SU-DHL-6 (cell line): ENCODE measurements around the gene CELSR2.
A peak's percentile ranks its signal among the peaks of the same experiment; 100 is the strongest.

Experiments
- H2AFZ ChIP-seq: fragments of 200-600 bp; sonication (generic); 2 replicates; pipeline ENCODE4 v1.6.1; 2014; ENCODE audit warnings: low read depth, mild to moderate bottlenecking, moderate library complexity, mixed read lengths, antibody characterized with exemption, low read length; ENCODE audit not compliant: severe bottlenecking
- H3F3A ChIP-seq: fragments of 200-600 bp; shearing (Covaris generic); 2 replicates; pipeline ENCODE4 v1.6.0; 2016; ENCODE audit warnings: antibody characterized with exemption, mild to moderate bottlenecking; ENCODE audit not compliant: insufficient read depth
- H3K27ac ChIP-seq: fragments of 200-600 bp; sonication (generic); 2 replicates; pipeline ENCODE4 v1.5.1; 2016; ENCODE audit warnings: low read depth, mild to moderate bottlenecking, low read length, moderate library complexity, mixed read lengths
- H3K27me3 ChIP-seq: fragments of 200-600 bp; sonication (generic), shearing (Covaris generic); 2 replicates; pipeline ENCODE4 v1.6.0; 2014; ENCODE audit warnings: mild to moderate bottlenecking, low read length
- H3K36me3 ChIP-seq: fragments of 200-600 bp; sonication (generic); 2 replicates; pipeline ENCODE4 v1.6.1; 2014; ENCODE audit warnings: mild to moderate bottlenecking, low read length, mixed read lengths
- H3K4me2 ChIP-seq: fragments of 300-600, 200-600 bp; shearing (Covaris generic), sonication (generic); 2 replicates; pipeline ENCODE4 v1.6.0; 2014; ENCODE audit warnings: low read length, low read depth, mild to moderate bottlenecking; ENCODE audit not compliant: poor library complexity, severe bottlenecking
- H3K4me3 ChIP-seq: fragments of 200-600 bp; sonication (generic); 2 replicates; pipeline ENCODE4 v1.5.1; 2014; ENCODE audit warnings: antibody characterized with exemption, low read length, mild to moderate bottlenecking, mixed read lengths; ENCODE audit not compliant: insufficient read depth, poor library complexity, severe bottlenecking
- H3K79me2 ChIP-seq: fragments of 200-600 bp; sonication (generic); 2 replicates; pipeline ENCODE4 v1.6.1; 2014; ENCODE audit warnings: mild to moderate bottlenecking, low read length, moderate library complexity; ENCODE audit not compliant: insufficient read depth
- H3K9ac ChIP-seq: fragments of 200-600 bp; sonication (generic); 2 replicates; pipeline ENCODE4 v1.7.0; 2014; ENCODE audit warnings: mild to moderate bottlenecking, low read length
- H3K9me2 ChIP-seq: fragments of 200-600 bp; sonication (generic); replicated peaks from 2 replicates; pipeline ENCODE4 v1.6.1; 2014; ENCODE audit warnings: low read length; ENCODE audit not compliant: insufficient read depth
- H3K9me3 ChIP-seq: fragments of 200-600 bp; sonication (generic); 2 replicates; pipeline ENCODE4 v1.6.1; 2014; ENCODE audit warnings: low read length, mixed read lengths; ENCODE audit not compliant: insufficient read depth
- H4K20me1 ChIP-seq: fragments of 200-600 bp; sonication (generic); 2 replicates; pipeline ENCODE4 v1.6.1; 2014; ENCODE audit warnings: low read depth, mild to moderate bottlenecking, antibody characterized with exemption, low read length, moderate library complexity, mixed read lengths
- EZH2phosphoT487 ChIP-seq: fragments of 200-600 bp; sonication (generic), shearing (Covaris generic); conservative IDR thresholded peaks from 2 replicates; pipeline ENCODE4 v1.6.1; 2018; ENCODE audit warnings: mild to moderate bottlenecking, antibody characterized with exemption, low read length, moderate library complexity, mixed read lengths
- TF ChIP-seq, protein P1 (sequence below): fragments of 200-600 bp; sonication (generic); IDR thresholded peaks from one replicate; pipeline ENCODE4 v1.5.1; 2017; ENCODE audit warnings: antibody characterized with exemption, mild to moderate bottlenecking, low read length, moderate library complexity; ENCODE audit not compliant: insufficient read depth, poor library complexity, severe bottlenecking

Gene CELSR2

GRCh38 chr1:109252167-109252892 lies 3.0 kb downstream of the CELSR2 start:
- Histone ChIP-seq H3F3A (no peaks in the 10 kb centered on the region), H3K4me2 (no peak overlapping the region), H3K9ac (no peak overlapping the region), H3K36me3 (no peaks in the 10 kb centered on the region), H3K9me2 (no peaks in the 10 kb centered on the region), H3K79me2 (no peaks in the 10 kb centered on the region), H3K27me3 (no peaks in the 10 kb centered on the region), H3K27ac (no peak overlapping the region), H2AFZ (no peak overlapping the region), H3K9me3 (no peaks in the 10 kb centered on the region), H4K20me1 (no peaks in the 10 kb centered on the region), H3K4me3 (no peak overlapping the region)
- no peak for TF ChIP-seq EZH2phosphoT487
- TF ChIP-seq, protein P1, sequence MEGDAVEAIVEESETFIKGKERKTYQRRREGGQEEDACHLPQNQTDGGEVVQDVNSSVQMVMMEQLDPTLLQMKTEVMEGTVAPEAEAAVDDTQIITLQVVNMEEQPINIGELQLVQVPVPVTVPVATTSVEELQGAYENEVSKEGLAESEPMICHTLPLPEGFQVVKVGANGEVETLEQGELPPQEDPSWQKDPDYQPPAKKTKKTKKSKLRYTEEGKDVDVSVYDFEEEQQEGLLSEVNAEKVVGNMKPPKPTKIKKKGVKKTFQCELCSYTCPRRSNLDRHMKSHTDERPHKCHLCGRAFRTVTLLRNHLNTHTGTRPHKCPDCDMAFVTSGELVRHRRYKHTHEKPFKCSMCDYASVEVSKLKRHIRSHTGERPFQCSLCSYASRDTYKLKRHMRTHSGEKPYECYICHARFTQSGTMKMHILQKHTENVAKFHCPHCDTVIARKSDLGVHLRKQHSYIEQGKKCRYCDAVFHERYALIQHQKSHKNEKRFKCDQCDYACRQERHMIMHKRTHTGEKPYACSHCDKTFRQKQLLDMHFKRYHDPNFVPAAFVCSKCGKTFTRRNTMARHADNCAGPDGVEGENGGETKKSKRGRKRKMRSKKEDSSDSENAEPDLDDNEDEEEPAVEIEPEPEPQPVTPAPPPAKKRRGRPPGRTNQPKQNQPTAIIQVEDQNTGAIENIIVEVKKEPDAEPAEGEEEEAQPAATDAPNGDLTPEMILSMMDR = no peak

- Histone ChIP-seq H3K27ac (no peak overlapping the region), H3F3A (no peaks in the 10 kb centered on the region), H3K79me2 (no peaks in the 10 kb centered on the region), H2AFZ (peak overlapping the region; percentile 23), H4K20me1 (no peaks in the 10 kb centered on the region), H3K4me2 (peak overlapping the region; percentile 38), H3K27me3 (no peaks in the 10 kb centered on the region), H3K9me3 (no peaks in the 10 kb centered on the region), H3K9me2 (no peaks in the 10 kb centered on the region), H3K9ac (peak overlapping the region; percentile 42; the same call in 1 of the 2 replicates), H3K36me3 (no peaks in the 10 kb centered on the region), H3K4me3 (no peak overlapping the region)
- no peak for TF ChIP-seq EZH2phosphoT487
- TF ChIP-seq, protein P1 = no peak
Observed at GRCh38 chr1:109252893-109253802, 3.8 kb downstream of the CELSR2 start.

DNA sequence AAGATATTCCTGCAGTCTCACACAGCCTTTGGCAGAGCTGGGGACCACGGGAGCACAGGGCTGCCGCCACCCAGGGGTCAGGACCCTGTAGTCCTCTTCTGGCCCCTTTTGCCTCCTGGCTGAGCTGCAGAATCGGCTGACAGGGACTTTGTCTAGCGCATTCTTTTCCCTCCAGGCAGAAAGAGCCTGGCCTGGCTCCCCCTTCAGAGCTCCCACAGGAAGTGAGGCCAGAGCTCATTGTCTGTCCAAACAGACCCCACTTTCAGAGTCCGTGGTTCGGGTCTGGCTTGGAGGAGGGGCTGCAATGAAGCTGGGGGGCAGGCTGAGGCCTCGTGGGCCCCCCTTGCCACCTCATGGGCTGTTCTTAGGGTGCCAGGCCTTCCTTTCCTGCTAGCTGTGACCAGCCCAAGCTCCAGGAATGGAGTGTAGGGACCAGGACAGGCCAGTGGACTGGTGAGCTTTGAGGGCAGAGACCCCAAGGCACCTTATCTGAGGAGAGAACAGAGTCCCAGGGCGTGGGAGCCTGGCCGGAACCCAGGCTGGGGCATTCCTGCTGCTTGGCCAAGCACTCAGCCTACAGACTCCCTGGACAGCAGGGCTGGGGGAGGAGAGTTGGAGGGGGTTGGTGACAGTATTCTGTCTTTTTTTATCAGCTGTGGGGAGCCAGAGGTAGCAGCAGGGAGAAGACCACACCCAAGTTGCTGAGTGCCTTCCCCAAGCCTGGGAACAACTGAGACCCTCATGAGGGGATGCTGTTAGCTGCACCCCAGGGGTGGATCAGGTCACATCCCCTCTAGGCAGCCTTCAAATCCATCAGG lies 4.7 kb downstream of the CELSR2 start:
- Histone ChIP-seq H3F3A (no peaks in the 10 kb centered on the region), H3K79me2 (no peaks in the 10 kb centered on the region), H3K9ac (peak overlapping the region; percentile 42; the same call in 1 of the 2 replicates), H4K20me1 (no peaks in the 10 kb centered on the region), H3K9me3 (no peaks in the 10 kb centered on the region), H3K27ac (no peak overlapping the region), H2AFZ (peak overlapping the region; percentile 23), H3K4me3 (no peak overlapping the region), H3K27me3 (no peaks in the 10 kb centered on the region), H3K9me2 (no peaks in the 10 kb centered on the region), H3K4me2 (peak overlapping the region; percentile 38), H3K36me3 (no peaks in the 10 kb centered on the region)
- TF ChIP-seq EZH2phosphoT487 = no peak
- TF ChIP-seq, protein P1 = no peak
